Iris pigment epithelial cell (primary cell): ENCODE results near the gene PCSK5.
"Not testable (repeated sequence)": the region's sequence is repeated elsewhere in the genome, so short reads cannot be mapped to it uniquely, and the experiment has no call there.

ENCODE experiments used
- DNase-seq: peaks from one replicate; pipeline ENCODE4 v3.0.0-alpha.2; 2011; ENCODE audit warnings: low read depth

PCSK5 gene

GRCh38 chr9:75963321-75963720 is 72.8 kb downstream of the PCSK5 start:
- DNase-seq, result not testable (repeated sequence)

GRCh38 chr9:75964427-75964826 is 74.0 kb downstream of the PCSK5 start:
- peak; percentile 9 for DNase-seq

GRCh38 chr9:75965231-75965630 is 74.8 kb downstream of the PCSK5 start:
- DNase-seq, result no peak

- DNase-seq, result no peak
These were observed 77.1 kb downstream of the PCSK5 start for GRCh38 chr9:75967556-75967955.

- DNase-seq, result no peak
These were observed 83.7 kb downstream of the PCSK5 start for GRCh38 chr9:75974016-75974766.

GRCh38 chr9:75975071-75975470 is 84.6 kb downstream of the PCSK5 start:
- no peak for DNase-seq

GRCh38 chr9:75976549-75976948 is 86.1 kb downstream of the PCSK5 start:
- no peak for DNase-seq

GRCh38 chr9:75979362-75979761 is 88.9 kb downstream of the PCSK5 start:
- DNase-seq, result peak; percentile 24

- no peak for DNase-seq
These were observed 93.0 kb downstream of the PCSK5 start for GRCh38 chr9:75983319-75984045.

GRCh38 chr9:75985515-75985914 is 95.0 kb downstream of the PCSK5 start:
- DNase-seq, result no peak

GRCh38 chr9:75988663-75989062 is 98.2 kb downstream of the PCSK5 start:
- no peak for DNase-seq

- DNase-seq, result no peak
These were observed 99.7 kb downstream of the PCSK5 start for GRCh38 chr9:75990156-75990555.

GRCh38 chr9:75990576-75991304 is 100.3 kb downstream of the PCSK5 start:
- no peak for DNase-seq

GRCh38 chr9:75992482-75993206 is 102.2 kb downstream of the PCSK5 start:
- no peak for DNase-seq

GRCh38 chr9:75993434-75993833 is 103.0 kb downstream of the PCSK5 start:
- DNase-seq, result peak; percentile 49

GRCh38 chr9:75995066-75995465 is 104.6 kb downstream of the PCSK5 start:
- DNase-seq, result no peak

- DNase-seq, result no peak
These were observed 106.3 kb downstream of the PCSK5 start for GRCh38 chr9:75996726-75997125.

GRCh38 chr9:75997206-75997605 is 106.7 kb downstream of the PCSK5 start:
- DNase-seq, result no peak

- no peak for DNase-seq
These were observed 107.8 kb downstream of the PCSK5 start for GRCh38 chr9:75998096-75998780.

GRCh38 chr9:76001459-76001858 is 111.0 kb downstream of the PCSK5 start:
- DNase-seq, result no peak

- no peak for DNase-seq
These were observed 112.6 kb downstream of the PCSK5 start for GRCh38 chr9:76003041-76003440.

GRCh38 chr9:76004526-76004925 is 114.1 kb downstream of the PCSK5 start:
- DNase-seq, result no peak
